Suprapubic skin (tissue), 4 donors: ENCODE results near the gene VEPH1. TPM values are rescaled to one million over a fixed set of nuclear protein-coding genes. Genes with fewer than 3 reads are reported as not detected.

Experiments used
- DNase-seq, 2 donors: peaks; one replicate each; pipeline ENCODE4 v3.0.0-alpha.2; 2019; ENCODE audit warnings: low spot score in 2 of 2
- H3K27ac ChIP-seq: fragments of 200-600 bp; sonication (generic); one replicate; pipeline ENCODE4 v1.5.1; 2019
- H3K27me3 ChIP-seq: fragments of 200-600 bp; sonication (generic); one replicate; pipeline ENCODE4 v1.5.1; 2019
- H3K36me3 ChIP-seq: fragments of 200-600 bp; sonication (generic); one replicate; pipeline ENCODE4 v1.5.1; 2019
- H3K4me1 ChIP-seq: fragments of 200-600 bp; sonication (generic); one replicate; pipeline ENCODE4 v1.5.1; 2019
- H3K4me3 ChIP-seq: fragments of 200-600 bp; sonication (generic); one replicate; pipeline ENCODE4 v1.5.1; 2019; ENCODE audit warnings: mild to moderate bottlenecking
- H3K9me3 ChIP-seq: fragments of 200-600 bp; sonication (generic); one replicate; pipeline ENCODE4 v1.5.1; 2019
- EP300 ChIP-seq: sonication (generic); formaldehyde crosslinking; IDR thresholded peaks from one replicate; pipeline ENCODE4 v1.6.1; 2017; ENCODE audit warnings: antibody characterized with exemption
- POLR2A ChIP-seq, 2 donors: fragments of 450-650 bp; IDR thresholded peaks; one replicate each; pipeline ENCODE4 v1.6.1; 2017; ENCODE audit warnings: antibody characterized with exemption in 2 of 2, mild to moderate bottlenecking in 2 of 2, moderate library complexity in 2 of 2
- POLR2AphosphoS5 ChIP-seq, 3 donors: sonication (generic); formaldehyde crosslinking; IDR thresholded peaks; one replicate each; pipeline ENCODE4 v1.6.1; 2017; ENCODE audit warnings: antibody characterized with exemption in 3 of 3
- WGBS: methylation state at CpG from one replicate; pipeline ENCODE4 v1.1.5; 2018; 5-methylcytosine and 5-hydroxymethylcytosine counted together
- total RNA-seq, 4 donors: library from RNA; depleted of rRNA; stranded (reverse); fragments of >200 nt; gene quantifications; one replicate each; pipeline ENCODE4 v1.1.0, GENCODE V29; 2016
- TF ChIP-seq, protein P1 (sequence below), 2 donors: fragments of 200-600 bp in 1 of 2; fragments of 450-650 bp in 1 of 2; sonication (generic) in 1 of 2; IDR thresholded peaks; one replicate each; pipeline ENCODE4 v1.5.1; 2016 to 2019; ENCODE audit warnings: antibody characterized with exemption in 2 of 2, mild to moderate bottlenecking in 1 of 2, moderate library complexity in 1 of 2

VEPH1 gene
- total RNA-seq, 4 donors from 2014 or later, result 2.9 to 9.3 (median 5.7) TPM

GRCh38 chr3:157290766-157291165, 212.4 kb downstream of the VEPH1 start:
- no peak overlapping the region for H3K4me3 ChIP-seq
- no peak for DNase-seq
- no peaks in the 10 kb centered on the region for H3K9me3 ChIP-seq
- no peaks in the 10 kb centered on the region for H3K27me3 ChIP-seq
- peaks cover 5% of the 10 kb centered on the region for H3K4me1 ChIP-seq
- TF ChIP-seq, protein P1, sequence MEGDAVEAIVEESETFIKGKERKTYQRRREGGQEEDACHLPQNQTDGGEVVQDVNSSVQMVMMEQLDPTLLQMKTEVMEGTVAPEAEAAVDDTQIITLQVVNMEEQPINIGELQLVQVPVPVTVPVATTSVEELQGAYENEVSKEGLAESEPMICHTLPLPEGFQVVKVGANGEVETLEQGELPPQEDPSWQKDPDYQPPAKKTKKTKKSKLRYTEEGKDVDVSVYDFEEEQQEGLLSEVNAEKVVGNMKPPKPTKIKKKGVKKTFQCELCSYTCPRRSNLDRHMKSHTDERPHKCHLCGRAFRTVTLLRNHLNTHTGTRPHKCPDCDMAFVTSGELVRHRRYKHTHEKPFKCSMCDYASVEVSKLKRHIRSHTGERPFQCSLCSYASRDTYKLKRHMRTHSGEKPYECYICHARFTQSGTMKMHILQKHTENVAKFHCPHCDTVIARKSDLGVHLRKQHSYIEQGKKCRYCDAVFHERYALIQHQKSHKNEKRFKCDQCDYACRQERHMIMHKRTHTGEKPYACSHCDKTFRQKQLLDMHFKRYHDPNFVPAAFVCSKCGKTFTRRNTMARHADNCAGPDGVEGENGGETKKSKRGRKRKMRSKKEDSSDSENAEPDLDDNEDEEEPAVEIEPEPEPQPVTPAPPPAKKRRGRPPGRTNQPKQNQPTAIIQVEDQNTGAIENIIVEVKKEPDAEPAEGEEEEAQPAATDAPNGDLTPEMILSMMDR (IDR thresholded peaks at IDR 0.05), result no peak
- no peak for TF ChIP-seq POLR2AphosphoS5 (IDR thresholded peaks at IDR 0.05)
- no peak for TF ChIP-seq EP300
- no peak for TF ChIP-seq POLR2A (IDR thresholded peaks at IDR 0.05)
- no peak overlapping the region for H3K27ac ChIP-seq
- WGBS, result 30% methylated on average over 2 of the region's 2 CpGs
- no peaks in the 10 kb centered on the region for H3K36me3 ChIP-seq

GRCh38 chr3:157285966-157286365, 217.2 kb downstream of the VEPH1 start:
- Histone ChIP-seq H3K27me3 (no peaks in the 10 kb centered on the region), H3K27ac (no peak overlapping the region), H3K9me3 (no peaks in the 10 kb centered on the region), H3K4me3 (no peak overlapping the region), H3K36me3 (no peaks in the 10 kb centered on the region), H3K4me1 (peaks cover 12% of the 10 kb centered on the region)
- DNase-seq, result no peak
- TF ChIP-seq, protein P1 (IDR thresholded peaks at IDR 0.05), result no peak
- TF ChIP-seq POLR2A (IDR thresholded peaks at IDR 0.05) (no peak), POLR2AphosphoS5 (IDR thresholded peaks at IDR 0.05) (no peak), EP300 (no peak)
- 89% methylated on average over 2 of the region's 2 CpGs for WGBS

- Histone ChIP-seq H3K36me3 (no peaks in the 10 kb centered on the region), H3K9me3 (no peaks in the 10 kb centered on the region), H3K4me3 (no peak overlapping the region), H3K4me1 (peaks cover 13% of the 10 kb centered on the region), H3K27me3 (no peaks in the 10 kb centered on the region), H3K27ac (no peak overlapping the region)
- no peak for DNase-seq
- TF ChIP-seq, protein P1 (IDR thresholded peaks at IDR 0.05), result no peak
- TF ChIP-seq POLR2AphosphoS5 (IDR thresholded peaks at IDR 0.05) (no peak), POLR2A (IDR thresholded peaks at IDR 0.05) (no peak), EP300 (no peak)
- WGBS, result 81% methylated on average over 4 of the region's 4 CpGs
Measured at GRCh38 chr3:157285141-157285540, 218.1 kb downstream of the VEPH1 start.

- no peak for TF ChIP-seq POLR2AphosphoS5 (IDR thresholded peaks at IDR 0.05)
- no peak for TF ChIP-seq POLR2A (IDR thresholded peaks at IDR 0.05)
- TF ChIP-seq EP300, result no peak
- Histone ChIP-seq H3K4me1 (peaks cover 10% of the 10 kb centered on the region), H3K27me3 (no peaks in the 10 kb centered on the region), H3K36me3 (no peaks in the 10 kb centered on the region), H3K4me3 (no peak overlapping the region), H3K9me3 (no peaks in the 10 kb centered on the region), H3K27ac (no peak overlapping the region)
- no peak for DNase-seq
- WGBS, result 70% methylated on average over 1 of the region's 1 CpG
Measured at GRCh38 chr3:157284688-157285087, 218.5 kb downstream of the VEPH1 start.

DNA sequence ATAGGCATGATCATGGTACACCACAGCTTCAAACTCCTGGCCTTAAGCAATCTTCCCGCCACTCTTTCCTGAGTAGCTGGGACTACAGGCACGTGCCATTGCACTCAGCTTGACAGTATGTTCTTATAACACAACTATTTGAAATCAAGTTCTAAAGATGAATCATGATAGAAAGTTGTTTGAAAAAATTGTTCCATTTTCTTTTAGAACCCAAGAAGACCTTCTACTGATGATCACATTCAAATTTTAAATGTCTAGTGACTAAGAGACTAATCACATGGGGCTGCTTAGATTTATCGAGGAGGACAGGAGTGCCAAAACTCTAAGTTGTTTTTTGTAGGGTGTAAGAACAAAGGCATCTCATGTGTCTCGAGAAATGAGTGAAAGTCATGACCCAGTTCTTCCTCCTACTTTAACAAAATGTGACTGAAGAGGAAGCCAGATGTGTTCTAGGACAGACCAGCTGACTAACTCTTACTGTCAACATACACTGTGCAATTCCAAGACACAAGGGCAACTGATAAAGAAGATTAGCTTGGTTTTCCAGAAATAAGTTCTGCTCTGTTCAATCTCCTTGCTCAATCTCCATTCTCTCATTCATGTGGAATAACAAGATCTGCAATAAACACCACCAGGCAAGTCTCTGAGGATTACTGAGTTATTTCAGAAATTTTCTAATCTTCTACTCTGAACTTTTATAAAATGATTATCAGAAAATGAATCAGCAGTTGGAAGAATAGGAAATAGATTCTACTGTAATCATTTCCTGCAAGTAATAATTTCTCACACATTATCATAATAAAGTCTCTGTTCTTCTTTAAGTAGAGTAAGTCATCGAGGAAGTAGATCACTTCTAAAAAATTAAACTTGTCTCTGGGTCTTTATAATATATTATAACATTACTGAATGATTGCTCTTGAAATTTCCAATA, 220.7 kb downstream of the VEPH1 start:
- Histone ChIP-seq H3K27ac (peak overlapping the region; percentile 68), H3K27me3 (no peaks in the 10 kb centered on the region), H3K36me3 (no peaks in the 10 kb centered on the region), H3K4me1 (peaks cover 10% of the 10 kb centered on the region), H3K4me3 (no peak overlapping the region), H3K9me3 (no peaks in the 10 kb centered on the region)
- TF ChIP-seq POLR2AphosphoS5 (IDR thresholded peaks at IDR 0.05) (peak in 1 of 3 donors; percentile 75), EP300 (no peak)
- 54% methylated on average over 5 of the region's 5 CpGs for WGBS
- DNase-seq, result peak in 1 of 2 donors; percentile 79

- Histone ChIP-seq H3K27me3 (no peaks in the 10 kb centered on the region), H3K36me3 (no peaks in the 10 kb centered on the region), H3K4me1 (peaks cover 10% of the 10 kb centered on the region), H3K4me3 (no peak overlapping the region), H3K27ac (no peak overlapping the region), H3K9me3 (no peaks in the 10 kb centered on the region)
- TF ChIP-seq POLR2AphosphoS5 (IDR thresholded peaks at IDR 0.05), result no peak
- TF ChIP-seq POLR2A (IDR thresholded peaks at IDR 0.05), result no peak
- DNase-seq, result no peak
- 42% methylated on average over 2 of the region's 2 CpGs for WGBS
Measured at GRCh38 chr3:157280786-157281185, 222.4 kb downstream of the VEPH1 start.
